Measurements from ENCODE around the gene TMEM89. TPM values are rescaled to one million over a fixed set of nuclear protein-coding genes. Genes with fewer than 3 reads are reported as not detected.

Gene TMEM89
- total RNA-seq, 2 donors from 2014 or later = 1.9 TPM; not detected in 1

DNA sequence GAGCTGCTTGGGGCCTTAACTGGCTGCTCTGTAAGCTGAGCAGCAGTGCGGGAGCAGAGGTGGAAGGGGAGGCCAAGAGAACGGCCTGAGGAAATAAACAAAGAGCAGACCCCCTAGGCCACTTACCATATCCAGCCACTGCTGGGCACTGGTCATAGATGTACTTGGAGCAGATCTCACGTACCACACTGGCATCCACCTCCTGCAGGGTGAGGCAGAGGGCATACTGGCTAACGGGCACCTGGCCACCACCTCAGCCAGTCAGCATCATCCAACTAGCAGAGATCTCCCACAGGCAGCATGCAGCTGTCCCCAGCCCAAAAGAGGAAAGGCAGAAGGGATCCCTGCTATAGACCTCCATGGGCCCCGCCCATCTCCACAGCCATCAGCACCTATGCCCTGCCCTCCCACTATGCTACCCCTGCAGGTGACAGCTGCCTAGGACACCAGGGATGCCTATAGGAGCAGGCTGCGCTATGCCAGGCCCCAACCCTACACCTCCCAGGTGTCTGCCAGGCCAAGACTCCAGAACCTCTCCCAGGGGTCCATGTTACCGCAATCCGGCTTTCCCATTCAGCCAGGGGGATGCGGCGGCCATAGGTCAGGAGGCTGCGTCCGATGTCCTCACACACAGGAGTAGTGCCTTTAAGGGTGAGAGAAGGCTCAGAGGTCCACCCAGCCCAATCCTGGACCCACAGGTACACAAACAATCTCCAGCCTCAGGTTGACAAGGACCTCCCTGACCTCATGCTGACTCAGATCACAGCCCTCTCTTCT is 21.9 kb downstream of the TMEM89 start:
- no peak for TF ChIP-seq POLR2AphosphoS5 (IDR thresholded peaks at IDR 0.05)
- TF ChIP-seq, protein P1, sequence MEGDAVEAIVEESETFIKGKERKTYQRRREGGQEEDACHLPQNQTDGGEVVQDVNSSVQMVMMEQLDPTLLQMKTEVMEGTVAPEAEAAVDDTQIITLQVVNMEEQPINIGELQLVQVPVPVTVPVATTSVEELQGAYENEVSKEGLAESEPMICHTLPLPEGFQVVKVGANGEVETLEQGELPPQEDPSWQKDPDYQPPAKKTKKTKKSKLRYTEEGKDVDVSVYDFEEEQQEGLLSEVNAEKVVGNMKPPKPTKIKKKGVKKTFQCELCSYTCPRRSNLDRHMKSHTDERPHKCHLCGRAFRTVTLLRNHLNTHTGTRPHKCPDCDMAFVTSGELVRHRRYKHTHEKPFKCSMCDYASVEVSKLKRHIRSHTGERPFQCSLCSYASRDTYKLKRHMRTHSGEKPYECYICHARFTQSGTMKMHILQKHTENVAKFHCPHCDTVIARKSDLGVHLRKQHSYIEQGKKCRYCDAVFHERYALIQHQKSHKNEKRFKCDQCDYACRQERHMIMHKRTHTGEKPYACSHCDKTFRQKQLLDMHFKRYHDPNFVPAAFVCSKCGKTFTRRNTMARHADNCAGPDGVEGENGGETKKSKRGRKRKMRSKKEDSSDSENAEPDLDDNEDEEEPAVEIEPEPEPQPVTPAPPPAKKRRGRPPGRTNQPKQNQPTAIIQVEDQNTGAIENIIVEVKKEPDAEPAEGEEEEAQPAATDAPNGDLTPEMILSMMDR (IDR thresholded peaks at IDR 0.05) = no peak
- TF ChIP-seq POLR2A (IDR thresholded peaks at IDR 0.05) = no peak
- no peak overlapping the region for H3K4me3 ChIP-seq
- no peaks in the 10 kb centered on the region for H3K27me3 ChIP-seq (replicated peaks; ENCODE audit: insufficient read depth)
- peak overlapping the region; percentile 79 to 84 for H3K27ac ChIP-seq
- H3K36me3 ChIP-seq = peaks cover 17 to 35% of the 10 kb centered on the region in 2 donors
- WGBS = 73% methylated on average over 12 of the region's 12 CpGs
- peaks cover 27% of the 10 kb centered on the region for H3K4me1 ChIP-seq (replicated peaks)
- no peak for DNase-seq (ENCODE audit: low spot score)
- intact Hi-C loops (cut with DNase I) = loop anchor here (5.0 kb wide), 2 partner anchors 42 to 132 kb away; partner anchors contain the start of gene PFKFB4
- no peaks in the 10 kb centered on the region for H3K9me3 ChIP-seq

DNA sequence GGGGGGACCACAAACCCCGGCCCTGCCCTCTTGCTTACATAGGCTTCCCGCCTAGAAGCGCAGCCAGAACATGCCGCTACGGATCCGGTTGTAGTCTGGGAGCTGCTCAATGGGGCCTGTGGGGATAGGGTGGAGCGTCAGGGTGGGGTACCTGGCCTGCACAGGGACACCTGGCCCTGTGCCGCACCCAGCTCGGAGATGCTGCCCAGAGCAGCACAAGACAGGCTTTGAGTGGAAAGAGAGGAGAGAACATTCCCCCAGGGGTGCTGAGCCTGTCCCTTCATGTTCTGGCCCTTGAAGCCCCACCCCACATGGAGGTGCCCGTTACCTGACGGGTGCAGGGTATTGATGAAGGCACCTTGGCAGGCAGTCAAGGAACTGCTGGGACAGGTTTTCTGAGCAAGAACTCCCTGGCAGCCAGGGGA is 22.5 kb downstream of the TMEM89 start:
- peaks cover 11 to 29% of the 10 kb centered on the region in 2 donors for H3K36me3 ChIP-seq
- H3K27me3 ChIP-seq (replicated peaks; ENCODE audit: insufficient read depth) = no peaks in the 10 kb centered on the region
- intact Hi-C loops (cut with DNase I) = loop anchor here (5.0 kb wide), 2 partner anchors 42 to 132 kb away; partner anchors contain the start of gene PFKFB4
- no peaks in the 10 kb centered on the region for H3K9me3 ChIP-seq
- H3K4me1 ChIP-seq (replicated peaks) = peaks cover 27% of the 10 kb centered on the region
- DNase-seq (ENCODE audit: low spot score) = peak; percentile 98
- no peak overlapping the region for H3K4me3 ChIP-seq
- 22% methylated on average over 11 of the region's 11 CpGs for WGBS
- TF ChIP-seq, protein P1 (IDR thresholded peaks at IDR 0.05) = peak in 2 of 4 experiments; percentile 26 to 28
- TF ChIP-seq POLR2AphosphoS5 (IDR thresholded peaks at IDR 0.05) (peak; percentile 86), POLR2A (IDR thresholded peaks at IDR 0.05) (no peak)
- peak overlapping the region; percentile 79 to 84 for H3K27ac ChIP-seq

DNA sequence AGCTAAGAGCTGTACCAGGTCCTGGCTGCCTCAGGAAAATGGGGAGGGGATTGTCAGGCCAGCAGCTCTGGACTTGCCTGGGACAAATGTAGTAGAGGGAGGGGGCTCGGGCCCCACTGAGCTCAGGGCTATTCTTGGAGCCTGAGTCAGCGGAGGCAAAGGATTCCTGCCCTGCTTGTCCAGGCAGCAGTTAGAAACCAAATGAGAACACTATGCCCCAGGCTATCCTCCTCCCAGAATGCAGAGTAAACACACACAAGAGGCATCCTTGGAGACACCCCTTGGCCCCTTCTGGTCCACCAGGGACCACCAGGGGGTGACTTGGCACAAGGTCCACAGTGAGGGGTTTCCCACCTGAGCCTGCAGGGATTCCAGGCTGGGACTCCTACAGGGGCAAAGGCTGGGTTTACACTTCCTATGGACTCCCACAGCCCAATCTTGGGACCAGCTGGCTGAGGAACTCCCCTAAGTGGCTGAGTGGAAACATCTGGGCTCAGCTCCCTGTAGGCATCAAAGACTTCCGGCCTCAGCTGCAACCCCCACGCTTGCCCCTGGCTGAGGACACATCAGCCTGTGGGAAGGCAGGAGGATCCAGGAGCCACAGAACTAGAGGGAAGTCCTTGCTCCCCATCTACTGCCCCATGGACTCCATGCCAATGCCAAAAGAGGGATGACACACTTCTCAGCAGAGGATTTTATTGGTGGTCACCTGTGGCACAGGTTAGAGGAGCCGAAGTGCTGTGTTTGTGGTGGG is 23.1 kb downstream of the TMEM89 start:
- H3K9me3 ChIP-seq = no peaks in the 10 kb centered on the region
- 14% methylated on average over 5 of the region's 5 CpGs for WGBS
- no peak overlapping the region for H3K4me3 ChIP-seq
- TF ChIP-seq, protein P1 (IDR thresholded peaks at IDR 0.05) = no peak
- peak; percentile 80 for TF ChIP-seq POLR2AphosphoS5 (IDR thresholded peaks at IDR 0.05)
- peak; percentile 40 for TF ChIP-seq POLR2A (IDR thresholded peaks at IDR 0.05)
- peaks cover 5 to 24% of the 10 kb centered on the region in 2 donors for H3K36me3 ChIP-seq
- peak overlapping the region; percentile 79 to 84 for H3K27ac ChIP-seq
- peaks cover 27% of the 10 kb centered on the region for H3K4me1 ChIP-seq (replicated peaks)
- peak; percentile 93 for DNase-seq (ENCODE audit: low spot score)
- intact Hi-C loops (cut with DNase I) = loop anchor here (5.0 kb wide), 2 partner anchors 41 to 131 kb away; partner anchors contain the start of gene PFKFB4
- H3K27me3 ChIP-seq (replicated peaks; ENCODE audit: insufficient read depth) = no peaks in the 10 kb centered on the region

DNA sequence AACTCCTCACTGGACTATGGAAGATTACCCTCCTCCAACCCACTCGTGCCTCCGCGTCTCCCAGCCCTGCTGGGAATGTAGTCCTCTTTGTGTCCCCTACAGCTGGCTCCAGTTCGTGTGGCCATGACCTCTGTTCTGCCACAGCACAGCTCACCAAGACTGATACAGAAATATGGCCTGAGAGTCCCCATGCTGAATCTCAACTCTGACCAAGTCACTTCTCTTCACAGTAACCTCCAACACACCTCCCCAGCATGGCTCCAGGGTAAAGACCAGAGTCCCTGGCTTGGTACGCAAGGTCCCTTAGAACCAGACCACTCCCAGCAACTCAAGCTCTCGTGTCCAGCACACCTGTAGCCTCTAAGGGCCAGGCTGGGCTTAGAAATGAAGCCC is 24.2 kb downstream of the TMEM89 start:
- peak overlapping the region; percentile 79 to 84 for H3K27ac ChIP-seq
- no peaks in the 10 kb centered on the region for H3K27me3 ChIP-seq (replicated peaks; ENCODE audit: insufficient read depth)
- no peaks in the 10 kb centered on the region for H3K9me3 ChIP-seq
- H3K4me1 ChIP-seq (replicated peaks) = peaks cover 27% of the 10 kb centered on the region
- 80% methylated on average over 6 of the region's 6 CpGs for WGBS
- peaks cover 0 to 16% of the 10 kb centered on the region in 2 donors for H3K36me3 ChIP-seq
- no peak for TF ChIP-seq POLR2A (IDR thresholded peaks at IDR 0.05)
- TF ChIP-seq, protein P1 (IDR thresholded peaks at IDR 0.05) = no peak
- TF ChIP-seq POLR2AphosphoS5 (IDR thresholded peaks at IDR 0.05) = no peak
- H3K4me3 ChIP-seq = no peak overlapping the region
- intact Hi-C loops (cut with DNase I) = loop anchor here (5.0 kb wide), 2 partner anchors 40 to 130 kb away; partner anchors contain the start of gene PFKFB4
- DNase-seq (ENCODE audit: low spot score) = no peak
